Mammary epithelial cell (primary cell): ENCODE data around the gene EPN1.

Experiments
- EZH2 ChIP-seq: IDR thresholded peaks from 2 replicates; pipeline ENCODE4 v1.6.1; 2012; ENCODE audit warnings: low read length, inconsistent platforms, borderline replicate concordance
- TF ChIP-seq, protein P1 (sequence below), 2 donors: IDR thresholded peaks in 1 of 2; conservative IDR thresholded peaks in 1 of 2; 2 replicates each; pipeline ENCODE4 v1.5.1; 2011 to 2012; ENCODE audit warnings: inconsistent platforms in 2 of 2, low read length in 2 of 2, mild to moderate bottlenecking in 2 of 2, control low read depth in 1 of 2, low read depth in 1 of 2; ENCODE audit not compliant: insufficient read depth in 1 of 2; ENCODE audit errors: extremely low read depth in 1 of 2

DNA sequence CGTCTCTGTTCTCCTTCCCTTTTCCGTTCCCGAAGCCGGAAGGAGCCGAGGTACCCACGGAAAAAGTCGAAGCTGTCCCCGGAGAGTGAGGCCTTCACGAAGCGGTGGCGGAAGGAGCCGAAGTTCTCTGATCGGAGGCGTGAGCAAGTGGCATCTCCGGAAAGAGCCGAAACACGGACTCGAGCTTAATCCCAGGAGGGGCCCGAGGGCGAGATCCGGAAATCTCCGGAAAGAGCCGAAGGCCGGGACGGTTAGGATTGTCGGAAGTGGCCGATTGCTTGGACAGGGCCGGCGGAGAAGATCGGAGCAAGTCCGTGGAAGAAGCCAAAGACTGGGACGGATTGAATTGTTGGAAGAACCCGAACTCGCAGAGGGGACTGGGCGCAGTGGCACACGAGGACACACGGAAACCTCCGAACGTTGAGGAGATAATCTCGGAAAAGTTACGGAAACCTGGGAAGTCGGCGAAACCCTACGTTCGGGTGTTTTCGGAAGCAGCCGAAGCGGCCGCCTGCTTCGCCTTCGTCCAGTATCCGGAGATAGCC lies 20.6 kb upstream of the EPN1 start:
- TF ChIP-seq, protein P1, sequence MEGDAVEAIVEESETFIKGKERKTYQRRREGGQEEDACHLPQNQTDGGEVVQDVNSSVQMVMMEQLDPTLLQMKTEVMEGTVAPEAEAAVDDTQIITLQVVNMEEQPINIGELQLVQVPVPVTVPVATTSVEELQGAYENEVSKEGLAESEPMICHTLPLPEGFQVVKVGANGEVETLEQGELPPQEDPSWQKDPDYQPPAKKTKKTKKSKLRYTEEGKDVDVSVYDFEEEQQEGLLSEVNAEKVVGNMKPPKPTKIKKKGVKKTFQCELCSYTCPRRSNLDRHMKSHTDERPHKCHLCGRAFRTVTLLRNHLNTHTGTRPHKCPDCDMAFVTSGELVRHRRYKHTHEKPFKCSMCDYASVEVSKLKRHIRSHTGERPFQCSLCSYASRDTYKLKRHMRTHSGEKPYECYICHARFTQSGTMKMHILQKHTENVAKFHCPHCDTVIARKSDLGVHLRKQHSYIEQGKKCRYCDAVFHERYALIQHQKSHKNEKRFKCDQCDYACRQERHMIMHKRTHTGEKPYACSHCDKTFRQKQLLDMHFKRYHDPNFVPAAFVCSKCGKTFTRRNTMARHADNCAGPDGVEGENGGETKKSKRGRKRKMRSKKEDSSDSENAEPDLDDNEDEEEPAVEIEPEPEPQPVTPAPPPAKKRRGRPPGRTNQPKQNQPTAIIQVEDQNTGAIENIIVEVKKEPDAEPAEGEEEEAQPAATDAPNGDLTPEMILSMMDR (conservative IDR thresholded peaks at IDR 0.05 in 1 of 2, IDR thresholded peaks at IDR 0.05 in 1 of 2; ENCODE audit: extremely low read depth in 1 of 2, insufficient read depth in 1 of 2, low read depth in 1 of 2, low read length in 2 of 2), result no peak
- TF ChIP-seq EZH2, result no peak
